TTC549 (cell line): ENCODE measurements around the gene SYF2.
"Not testable (repeated sequence)": the region's sequence is repeated elsewhere in the genome, so short reads cannot be mapped to it uniquely, and the experiment has no call there.

ENCODE experiments used
- FAIRE-seq: peaks from 2 replicates; lab custom pipeline; 2012; peaks lifted over from hg19 to GRCh38; lab: Jason Lieb, UNC

SYF2 gene

DNA sequence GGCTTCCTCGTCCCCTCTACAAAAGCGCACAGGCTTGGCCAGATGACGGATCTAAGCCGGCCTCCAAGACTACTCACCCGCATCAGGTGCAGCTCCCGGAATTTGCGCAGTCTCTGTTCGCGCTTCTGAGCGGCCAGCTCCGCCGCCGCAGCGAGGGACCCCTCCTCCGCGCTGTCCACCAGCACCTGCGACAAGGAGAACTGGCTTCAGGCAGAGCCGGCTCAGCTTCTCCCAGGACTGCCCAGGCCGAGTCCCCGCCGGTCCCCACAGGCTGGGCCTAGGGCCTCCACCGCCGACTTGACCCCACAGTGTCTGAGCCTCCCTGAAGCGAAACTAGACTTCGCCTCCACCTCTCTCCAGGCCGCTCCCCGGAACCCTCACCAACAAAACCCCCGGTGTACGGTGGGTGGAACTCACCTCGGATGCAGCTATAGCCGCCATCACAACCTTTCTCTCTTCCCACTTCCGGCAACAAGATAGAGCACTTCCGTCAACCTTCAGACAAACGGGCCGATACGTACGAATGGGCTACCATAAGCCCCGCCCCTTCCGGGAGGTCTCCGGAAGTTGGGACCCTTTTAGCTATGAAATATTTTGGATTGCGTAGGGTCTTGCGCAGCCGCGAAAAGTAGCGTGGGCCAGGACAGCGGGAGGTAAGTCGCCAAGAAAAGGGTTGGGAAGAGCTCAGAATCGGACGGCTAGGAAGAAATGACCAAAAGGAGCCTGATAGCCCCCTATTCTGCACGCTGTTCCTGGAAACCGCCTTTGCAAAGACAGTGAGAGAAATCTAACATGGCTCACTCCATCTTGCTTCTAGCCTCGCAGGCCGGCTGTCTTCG is at the start of gene SYF2:
Gene SYF2 (minus strand): TSS at position 476 of the 839 bp plus-strand sequence. CDS start 35 bp downstream, at position 441.
- FAIRE-seq: peak; percentile 60

DNA sequence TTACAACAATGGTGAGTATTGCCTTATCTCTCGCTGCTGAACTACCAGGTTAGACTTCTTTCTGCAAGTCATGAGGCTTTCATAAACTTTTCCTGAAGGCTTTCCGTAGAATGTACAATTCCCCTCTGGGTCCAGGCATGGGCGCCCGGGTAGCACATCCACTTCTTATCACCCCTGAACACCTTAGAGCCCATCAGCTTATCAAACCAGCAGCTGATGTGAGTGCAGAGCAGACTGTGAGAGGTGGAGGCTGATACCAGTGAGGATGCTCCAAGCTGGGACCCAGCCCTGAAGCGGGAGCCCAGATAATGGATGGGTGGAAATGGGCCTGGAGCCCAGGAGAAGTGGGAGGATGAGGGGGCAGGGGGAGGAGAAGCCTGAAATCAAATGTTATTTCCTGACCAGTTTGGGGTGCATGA is 47.4 kb upstream of the SYF2 start:
- not testable (repeated sequence) for FAIRE-seq

DNA sequence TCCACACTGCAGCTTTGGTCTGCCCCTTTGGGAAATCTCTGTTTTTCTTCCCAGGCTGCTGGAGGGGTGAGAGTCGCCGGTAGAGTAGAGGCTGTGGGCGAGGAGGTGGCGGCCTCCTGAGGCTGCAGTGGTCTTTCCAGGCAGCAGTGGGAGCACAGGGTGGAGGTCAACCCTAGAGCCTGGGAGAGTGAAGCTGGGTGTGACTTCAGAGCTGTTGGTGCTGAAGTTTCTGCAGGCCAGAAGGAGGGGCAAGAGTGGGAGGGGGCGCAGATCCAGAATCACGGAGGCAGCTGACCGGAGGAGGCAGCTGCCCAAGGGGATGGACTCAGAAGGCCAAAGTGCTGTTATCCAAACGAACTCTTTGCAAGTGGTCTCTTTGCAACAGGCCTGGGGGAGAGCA is 46.5 kb upstream of the SYF2 start:
- not testable (repeated sequence) for FAIRE-seq

DNA sequence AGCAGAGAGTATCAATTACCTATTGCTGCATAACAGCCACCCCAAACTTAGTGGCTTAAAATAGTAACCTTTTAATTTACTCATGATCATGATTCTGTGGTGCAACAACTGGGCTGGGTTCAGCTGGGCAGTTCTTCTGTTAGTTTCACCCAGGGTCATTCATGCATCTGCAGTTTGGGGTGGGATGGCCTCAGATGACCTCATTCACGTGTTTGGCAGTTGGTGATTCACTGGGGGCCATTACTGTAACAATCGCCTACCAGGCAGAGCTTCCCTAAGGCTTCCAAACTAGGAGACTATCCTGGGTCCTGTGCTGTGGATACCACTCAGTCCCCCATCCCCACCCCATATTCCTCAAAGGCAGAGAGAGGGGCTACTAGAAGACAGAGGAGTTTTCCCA is 46.1 kb upstream of the SYF2 start:
- FAIRE-seq: not testable (repeated sequence)

DNA sequence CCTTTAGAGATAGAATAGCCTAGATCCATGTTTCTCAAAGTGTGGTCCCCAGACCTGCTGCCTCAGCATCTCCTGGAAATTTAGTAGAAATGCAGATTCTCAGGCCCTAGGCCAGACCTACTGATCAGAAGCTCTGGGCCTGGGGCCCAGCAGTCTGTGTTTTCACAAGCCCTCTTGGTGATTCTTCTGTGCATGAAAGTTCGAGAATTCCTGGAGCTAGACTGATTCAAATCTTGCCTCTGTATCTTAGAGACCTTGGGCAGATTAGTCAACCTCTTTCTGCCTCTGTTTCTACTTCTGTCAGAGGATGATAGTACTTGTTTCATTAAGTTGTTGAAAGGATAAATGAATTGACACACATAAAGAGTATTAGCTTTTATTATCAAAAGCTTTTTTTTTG is 45.0 kb upstream of the SYF2 start:
- FAIRE-seq: not testable (repeated sequence)

DNA sequence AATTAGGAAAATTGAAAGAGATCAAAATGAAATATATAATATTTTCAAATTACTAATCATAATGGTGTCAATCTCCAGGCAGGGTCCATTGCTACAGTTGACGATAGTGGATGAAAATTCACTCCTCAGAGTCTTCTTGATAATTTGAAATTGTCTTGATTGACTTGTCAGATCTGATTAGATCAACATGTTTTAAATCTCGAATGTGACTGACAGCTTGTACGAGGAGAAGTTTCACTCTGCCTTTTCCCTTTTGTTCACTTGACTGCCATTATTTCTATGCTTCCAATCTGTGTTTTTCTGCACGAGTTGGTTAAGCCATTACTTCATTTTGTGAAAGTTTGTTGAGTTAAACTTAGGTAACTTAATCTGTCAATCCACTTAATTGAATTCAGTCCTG is 43.3 kb upstream of the SYF2 start:
- FAIRE-seq: peak; percentile 28

DNA sequence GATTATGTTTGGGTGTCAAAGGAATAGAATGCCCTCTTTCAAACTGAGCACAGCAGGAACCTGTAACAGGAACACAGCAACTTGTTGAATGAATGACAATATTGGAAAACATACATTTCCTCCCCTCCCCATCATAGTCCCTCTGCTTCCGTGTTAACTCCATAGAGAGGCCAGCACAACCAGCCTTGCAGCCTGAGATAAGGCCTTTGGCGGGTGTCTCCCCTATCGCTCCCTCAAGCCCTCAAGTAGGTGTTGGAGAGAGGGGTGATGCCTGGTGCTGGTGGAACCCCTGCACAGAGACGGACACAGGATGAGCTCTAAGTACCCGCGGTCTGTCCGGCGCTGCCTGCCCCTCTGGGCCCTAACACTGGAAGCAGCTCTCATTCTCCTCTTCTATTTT is 39.9 kb upstream of the SYF2 start, which contains the start of gene RHD:
Gene RHD (plus strand): TSS at position 272 of the 400 bp plus-strand sequence. CDS start 39 bp downstream, at position 311.
- FAIRE-seq: not testable (repeated sequence)

DNA sequence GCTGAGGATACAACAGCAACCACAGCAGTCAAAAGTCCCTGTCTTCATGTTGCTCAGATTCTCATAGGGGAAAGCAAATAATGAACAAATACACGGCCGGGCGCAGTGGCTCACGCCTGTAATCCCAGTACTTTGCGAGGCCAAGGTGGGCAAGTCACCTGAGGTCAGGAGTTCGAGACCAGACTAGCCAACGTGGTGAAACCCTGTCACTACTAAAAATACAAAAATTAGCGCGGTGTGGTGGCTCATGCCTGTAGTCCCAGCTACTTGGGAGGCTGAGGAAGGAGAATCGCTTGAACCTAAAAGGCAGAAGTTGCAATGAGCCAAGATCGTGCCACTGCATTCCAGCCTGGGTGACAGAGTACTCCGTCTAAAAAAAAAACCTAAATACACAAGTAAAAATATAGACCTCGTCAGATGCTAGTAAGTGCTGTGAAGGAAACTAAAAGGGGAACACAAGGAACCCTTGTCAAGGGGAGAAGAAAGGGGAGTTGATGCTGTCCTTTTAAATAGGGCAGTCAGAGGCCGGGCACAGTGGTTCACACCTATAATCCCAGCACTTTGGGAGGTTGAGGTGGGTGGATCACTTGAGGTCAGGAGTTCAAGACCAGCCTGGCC is 36.0 kb upstream of the SYF2 start:
- FAIRE-seq: not testable (repeated sequence)

DNA sequence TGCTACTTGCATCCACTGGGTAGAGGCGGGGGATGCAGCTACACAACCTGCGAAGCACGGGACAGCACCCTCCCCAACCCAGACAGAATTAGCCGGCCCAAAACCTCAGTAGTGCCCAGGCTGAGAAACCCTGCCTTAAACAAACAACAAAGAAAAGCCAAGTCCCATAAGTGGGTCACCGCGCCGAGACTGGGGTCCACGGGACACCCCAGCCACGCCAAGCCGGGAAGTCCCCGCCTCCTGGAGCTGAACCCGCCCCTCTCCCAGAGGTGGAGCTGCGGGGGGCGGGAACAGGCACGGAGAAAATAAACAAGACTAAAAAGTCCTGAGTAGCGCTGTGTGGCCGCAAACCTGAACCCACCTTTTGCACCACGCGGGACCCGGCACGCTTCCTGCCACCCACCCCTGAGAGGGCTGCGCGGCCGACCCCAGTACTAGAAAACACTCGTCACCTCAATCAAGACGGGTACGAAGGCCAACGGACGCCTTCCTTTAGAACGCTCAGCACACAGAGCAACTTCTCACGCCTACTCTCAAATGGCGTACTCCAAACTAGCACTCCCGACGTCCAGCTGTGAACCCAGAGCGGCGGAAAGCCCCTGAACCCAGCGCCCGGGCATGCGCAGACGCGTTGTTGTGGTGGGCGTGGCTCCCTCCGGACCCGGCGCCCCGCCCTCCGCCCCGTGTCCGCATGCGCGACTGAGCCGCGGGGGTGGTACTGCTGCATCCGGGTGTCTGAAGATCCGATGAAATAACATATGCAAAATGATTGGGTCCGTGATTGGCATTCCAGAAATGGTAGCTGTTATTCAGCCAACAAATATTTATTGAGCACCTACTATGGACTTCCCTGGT is 35.2 kb upstream of the SYF2 start:
- FAIRE-seq: peak; percentile 89

DNA sequence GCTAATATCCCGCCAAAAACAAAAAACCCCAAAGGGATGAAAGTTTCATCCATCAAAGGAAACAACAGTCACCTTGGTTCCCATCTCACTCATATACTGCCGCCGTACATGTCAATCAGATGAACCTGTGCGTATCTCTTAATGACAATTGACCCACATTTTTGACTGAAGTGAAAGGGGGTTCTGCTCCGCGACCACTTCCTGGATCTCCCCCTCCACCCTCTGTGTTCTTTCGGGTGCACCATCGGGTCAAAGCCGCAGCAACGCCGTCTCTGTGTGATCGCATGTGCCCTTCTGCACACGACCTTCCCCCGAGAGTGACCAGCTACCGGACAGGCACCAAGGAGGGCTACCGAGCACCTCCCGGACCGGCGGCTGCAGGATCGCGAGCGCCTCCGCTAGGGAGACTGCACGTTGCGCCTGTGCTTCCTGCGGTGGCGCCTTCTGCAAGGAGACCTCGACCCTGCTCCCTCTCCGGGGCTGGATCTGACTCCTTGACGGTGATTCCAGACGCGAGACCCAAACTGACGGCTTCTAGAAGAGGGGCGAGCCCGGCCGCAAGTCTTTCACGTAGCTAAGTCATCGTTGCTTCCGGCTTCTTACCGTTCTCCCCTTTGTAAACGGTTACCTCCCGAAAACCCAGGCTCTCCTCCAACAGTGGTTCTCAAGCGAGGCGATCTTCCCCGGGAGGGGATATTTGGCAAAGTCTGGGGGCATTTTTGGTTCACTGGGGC is 34.4 kb upstream of the SYF2 start:
- not testable (repeated sequence) for FAIRE-seq

DNA sequence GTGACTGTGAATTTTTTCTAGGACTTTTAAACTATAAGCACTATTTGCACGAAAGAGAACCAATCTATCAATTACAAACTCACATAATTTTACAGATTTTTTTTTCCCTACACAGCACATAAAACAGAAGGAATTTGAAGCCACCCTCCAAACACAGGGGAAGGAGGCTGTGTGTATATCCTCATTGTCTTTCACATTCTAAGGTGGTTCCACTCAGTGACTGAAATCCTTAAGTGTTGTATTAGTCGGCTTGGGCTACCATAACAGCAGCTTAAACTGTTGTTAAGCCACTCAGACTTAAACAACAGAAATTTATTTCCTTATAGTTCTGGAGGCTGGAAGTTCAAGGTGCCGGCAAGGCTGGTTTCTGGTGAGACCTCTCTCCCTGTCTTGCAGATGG is 28.0 kb upstream of the SYF2 start:
- not testable (repeated sequence) for FAIRE-seq

DNA sequence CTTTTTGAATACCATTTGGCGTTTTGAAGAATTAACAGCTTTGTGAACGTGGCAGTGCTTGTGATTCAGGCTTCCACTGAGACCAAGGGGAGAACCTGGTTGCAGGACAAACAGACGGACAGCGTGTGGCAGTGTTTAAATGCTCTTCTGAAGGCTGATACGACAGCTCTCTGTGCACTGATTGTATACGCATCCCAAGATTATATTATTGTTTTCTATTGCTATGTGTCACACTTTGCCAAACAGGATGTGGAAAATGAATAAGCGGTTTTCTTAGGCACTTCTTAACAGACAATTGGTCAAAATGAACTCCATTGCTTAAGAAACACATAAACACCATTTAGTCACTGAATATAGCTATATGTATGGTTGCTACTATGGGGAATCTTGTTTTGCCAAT is 27.5 kb upstream of the SYF2 start:
- not testable (repeated sequence) for FAIRE-seq

DNA sequence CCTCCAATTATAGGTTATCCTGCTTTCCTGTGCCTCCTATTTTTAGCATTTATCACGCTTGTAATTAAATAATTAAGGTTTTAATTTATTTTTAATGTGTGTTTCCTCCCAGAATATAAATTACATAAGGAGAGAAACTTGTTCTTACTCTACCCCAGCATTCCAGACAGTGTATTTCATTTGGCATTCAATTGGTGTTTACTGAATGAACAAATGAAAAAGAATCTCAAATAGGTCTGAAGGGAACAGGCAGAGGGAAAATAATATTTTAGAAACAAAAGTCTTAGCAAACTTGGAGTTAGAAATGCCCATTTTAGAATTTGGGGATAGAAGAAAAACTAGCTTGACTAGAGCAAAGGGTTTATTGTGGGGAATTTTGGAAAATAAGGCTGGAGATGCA is 24.9 kb upstream of the SYF2 start:
- FAIRE-seq: no peak

DNA sequence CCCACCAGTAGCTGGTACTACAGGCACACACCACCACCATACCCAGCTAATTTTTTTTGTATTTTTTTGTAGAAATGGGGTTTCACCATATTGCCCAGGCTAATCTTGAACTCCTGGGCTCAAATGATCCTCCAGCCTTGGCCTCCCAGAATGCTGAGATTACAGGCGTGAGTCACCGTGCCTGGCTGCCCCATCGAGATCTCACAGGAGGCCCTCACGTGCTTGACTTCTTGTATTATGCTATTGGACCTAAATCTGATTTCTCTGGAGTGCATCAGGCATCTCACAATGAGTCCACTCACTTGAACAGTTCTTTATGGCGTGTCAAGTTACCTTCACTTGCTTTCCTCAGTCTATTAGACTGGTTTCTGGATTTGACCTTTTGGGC is 24.3 kb upstream of the SYF2 start:
- no peak for FAIRE-seq

DNA sequence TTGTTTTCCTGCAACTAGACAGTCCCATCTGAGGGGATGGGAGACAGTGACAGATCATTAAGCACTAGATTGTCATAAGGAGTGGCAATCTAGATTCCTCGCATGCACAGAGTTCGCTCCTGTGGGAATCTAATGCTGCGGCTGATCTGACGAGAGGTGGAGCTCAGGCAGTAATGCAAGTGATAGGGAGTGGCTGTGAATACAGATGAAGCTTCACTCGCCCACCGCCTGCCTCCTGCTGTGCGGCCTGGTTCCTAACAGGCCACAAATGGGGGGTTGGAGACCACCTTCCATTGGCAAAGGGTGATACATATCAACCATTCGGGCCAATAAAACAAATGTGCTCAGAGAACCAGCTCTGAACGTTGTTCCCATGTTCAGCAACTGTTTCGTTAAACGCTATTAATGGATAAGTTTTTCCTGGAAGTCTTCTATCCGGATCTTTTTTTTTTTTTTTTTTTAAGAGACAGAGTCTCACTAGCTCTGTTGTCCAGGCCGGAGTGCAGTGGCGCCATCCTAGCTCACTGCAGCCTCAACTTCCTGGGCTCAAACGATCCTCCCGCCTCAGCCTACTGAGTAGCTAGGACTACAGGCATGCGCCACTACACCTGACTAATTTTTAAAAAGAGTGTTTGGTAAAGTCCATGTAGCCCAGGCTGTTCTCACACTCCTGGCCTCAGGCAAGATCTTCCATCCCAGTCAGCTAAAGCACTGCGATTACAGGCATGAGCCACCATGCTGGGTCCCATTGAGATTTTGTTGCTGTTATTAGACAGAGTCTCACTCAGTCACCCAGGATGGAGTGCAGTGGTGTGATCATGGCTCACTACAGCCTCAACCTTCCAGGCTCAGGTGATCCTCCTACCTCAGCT is 23.6 kb upstream of the SYF2 start:
- no peak for FAIRE-seq

DNA sequence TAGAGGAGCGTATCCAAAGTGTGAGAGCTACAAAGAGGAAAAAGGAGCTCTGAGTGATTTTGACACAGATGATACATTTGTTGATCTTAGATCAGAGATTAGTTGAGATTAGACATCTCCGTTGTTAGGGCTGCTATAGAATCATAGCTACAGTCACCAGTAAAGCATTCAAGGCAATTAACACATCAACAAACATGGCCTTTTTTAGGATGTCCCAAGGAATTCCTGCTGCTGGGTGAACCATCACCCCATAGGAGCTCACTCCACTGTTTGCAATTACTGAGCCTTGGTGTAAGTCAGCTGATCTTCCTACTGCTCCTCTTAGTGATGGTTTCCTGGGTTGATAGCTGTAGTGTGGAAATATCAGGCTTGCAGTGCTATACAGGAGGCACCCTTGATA is 21.6 kb upstream of the SYF2 start:
- no peak for FAIRE-seq

DNA sequence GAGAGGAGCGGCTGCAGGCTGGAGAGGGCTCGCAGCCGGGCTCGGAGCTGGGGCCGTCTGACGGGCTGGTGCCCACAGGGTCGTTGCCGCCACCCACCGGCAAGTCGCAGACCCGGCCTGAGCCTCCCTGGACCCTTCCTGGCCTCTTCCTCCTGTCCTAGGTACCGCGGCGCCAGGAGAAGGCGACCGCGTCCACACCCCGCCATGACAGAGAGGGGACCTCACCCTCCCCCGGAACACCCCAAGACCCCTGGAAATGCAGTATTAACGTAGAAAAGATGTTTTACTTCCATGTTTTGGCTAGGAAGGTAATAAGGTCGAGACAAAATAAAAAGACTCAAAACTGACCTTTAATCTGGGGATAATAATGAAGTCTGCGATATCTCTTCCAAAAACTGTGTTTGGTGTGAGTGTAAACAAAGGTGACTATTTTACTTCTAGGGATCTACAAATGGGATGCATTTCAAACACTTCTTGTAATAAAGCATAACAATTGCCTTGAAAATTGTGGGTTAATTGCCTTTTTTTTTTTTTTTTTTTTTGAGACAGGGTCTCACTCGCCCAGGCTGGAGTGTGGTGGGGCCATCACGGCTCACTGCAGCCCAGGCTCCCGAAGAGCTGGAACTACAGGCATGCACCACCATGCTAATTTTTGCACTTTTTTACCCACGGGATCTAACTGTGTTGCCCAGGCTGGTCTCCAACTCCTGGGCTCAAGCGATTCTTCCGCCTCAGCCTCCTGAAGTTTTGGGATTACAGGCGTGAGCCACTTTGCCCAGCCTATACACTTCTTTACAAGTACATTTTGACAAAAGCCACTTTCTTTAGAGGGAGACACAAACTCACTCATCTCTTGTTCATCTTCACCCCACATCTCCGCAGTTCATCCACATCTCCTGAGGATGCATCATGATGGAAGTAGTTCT is 15.8 kb upstream of the SYF2 start:
- FAIRE-seq: no peak

DNA sequence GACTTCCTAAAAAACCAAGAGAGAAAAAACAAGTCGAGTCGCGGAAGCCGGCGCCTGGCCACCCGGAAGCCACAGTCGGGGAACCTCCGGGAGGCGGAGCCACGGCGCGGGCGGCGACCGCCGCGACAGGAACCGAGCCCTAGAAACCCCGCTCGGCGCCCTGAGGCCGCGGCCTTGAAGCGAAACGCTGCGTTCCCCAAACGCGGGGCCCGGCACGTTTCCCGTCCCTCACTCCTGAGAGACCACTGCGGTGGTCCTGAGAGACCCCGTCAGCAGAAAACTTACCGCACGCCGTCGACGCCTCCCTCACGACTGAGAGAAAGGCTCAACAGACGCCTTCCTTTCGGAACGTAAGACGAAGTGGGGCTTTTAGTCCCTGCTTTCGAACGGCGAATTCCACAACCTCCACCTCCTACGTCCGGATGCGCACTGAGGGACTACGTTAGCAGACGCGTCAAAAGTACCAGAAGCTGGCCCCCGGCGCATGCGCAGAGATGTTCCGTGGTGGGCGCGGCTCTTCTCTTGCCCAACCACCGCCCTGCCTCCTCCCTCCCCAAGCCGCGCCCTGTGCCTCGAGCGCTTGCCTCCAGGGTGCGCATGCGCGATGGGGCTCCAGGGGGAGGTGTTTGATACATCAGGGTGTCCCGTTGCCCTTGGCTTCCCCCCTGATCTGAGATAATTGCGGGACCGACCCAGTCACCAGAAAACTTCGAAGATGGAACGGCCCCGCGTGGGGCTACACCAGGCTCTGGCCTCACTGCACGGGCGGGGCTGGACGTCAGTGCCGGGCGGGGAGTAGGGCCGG is 14.9 kb upstream of the SYF2 start, which contains the start of gene RSRP1:
Gene RSRP1 (minus strand): TSS at position 431 of the 805 bp plus-strand sequence. CDS start 491 bp downstream, outside the sequence.
- no peak for FAIRE-seq

DNA sequence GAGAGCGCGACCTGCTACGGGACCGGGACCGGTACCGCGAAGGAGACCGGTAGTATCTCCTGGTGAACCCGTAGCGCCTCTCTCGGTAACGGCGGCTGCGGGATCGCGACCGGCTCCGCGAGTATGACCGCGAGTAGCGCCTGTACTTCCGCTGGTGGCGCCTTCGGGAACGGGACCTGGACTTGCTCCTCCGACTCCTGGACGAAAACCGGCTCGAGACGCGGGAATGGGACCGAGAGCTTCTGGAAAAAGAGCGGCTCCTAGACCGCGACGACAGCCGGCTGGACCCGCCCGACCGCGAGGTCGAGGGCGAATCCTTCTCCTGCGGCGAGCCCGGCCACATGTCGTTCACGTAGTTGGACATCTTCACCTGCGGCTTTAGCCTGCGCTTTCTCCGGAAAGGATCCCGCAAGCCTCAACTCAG is 14.3 kb upstream of the SYF2 start:
- FAIRE-seq: no peak
